Chondrocyte (in vitro differentiated cells): Measurements from ENCODE around the gene TSPAN18. TPM values are rescaled to one million over a fixed set of nuclear protein-coding genes. Genes with fewer than 3 reads are reported as not detected.

ENCODE experiments used
- DNase-seq: peaks from one replicate; pipeline ENCODE4 v3.0.0; 2021; ENCODE audit warnings: mixed read lengths, low spot score
- H3K27ac Mint-ChIP-seq: one replicate; pipeline ENCODE4 v1.8.0; 2021; ENCODE audit warnings: mild to moderate bottlenecking, moderate library complexity, mixed read lengths; ENCODE audit not compliant: unreplicated experiment
- H3K27me3 Mint-ChIP-seq: 2 replicates; pipeline ENCODE4 v1.8.0; 2021; ENCODE audit warnings: low read depth, mixed read lengths
- H3K36me3 Mint-ChIP-seq: 2 replicates; pipeline ENCODE4 v1.8.0; 2021; ENCODE audit warnings: low read depth, mixed read lengths
- H3K4me1 Mint-ChIP-seq: 2 replicates; pipeline ENCODE4 v1.8.0; 2021; ENCODE audit warnings: low read depth, mild to moderate bottlenecking, mixed read lengths
- H3K4me3 Mint-ChIP-seq: one replicate; pipeline ENCODE4 v1.8.0; 2021; ENCODE audit warnings: mild to moderate bottlenecking, moderate library complexity, mixed read lengths; ENCODE audit not compliant: unreplicated experiment
- H3K9me3 Mint-ChIP-seq: 2 replicates; pipeline ENCODE4 v1.8.0; 2021; ENCODE audit warnings: low read depth, mixed read lengths
- total RNA-seq: library from RNA; stranded (reverse); gene quantifications from 3 replicates; pipeline ENCODE4 v1.2.1, GENCODE V29; 2021
- TF ChIP-seq, protein P1 (sequence below): fragments of 200-600 bp; sonication (generic); IDR thresholded peaks from 2 replicates; pipeline ENCODE4 v1.5.0; 2021; ENCODE audit warnings: antibody characterized with exemption, mild to moderate bottlenecking, moderate library complexity

Gene TSPAN18
- total RNA-seq, 1 donor from 2014 or later: 4.0 TPM

DNA sequence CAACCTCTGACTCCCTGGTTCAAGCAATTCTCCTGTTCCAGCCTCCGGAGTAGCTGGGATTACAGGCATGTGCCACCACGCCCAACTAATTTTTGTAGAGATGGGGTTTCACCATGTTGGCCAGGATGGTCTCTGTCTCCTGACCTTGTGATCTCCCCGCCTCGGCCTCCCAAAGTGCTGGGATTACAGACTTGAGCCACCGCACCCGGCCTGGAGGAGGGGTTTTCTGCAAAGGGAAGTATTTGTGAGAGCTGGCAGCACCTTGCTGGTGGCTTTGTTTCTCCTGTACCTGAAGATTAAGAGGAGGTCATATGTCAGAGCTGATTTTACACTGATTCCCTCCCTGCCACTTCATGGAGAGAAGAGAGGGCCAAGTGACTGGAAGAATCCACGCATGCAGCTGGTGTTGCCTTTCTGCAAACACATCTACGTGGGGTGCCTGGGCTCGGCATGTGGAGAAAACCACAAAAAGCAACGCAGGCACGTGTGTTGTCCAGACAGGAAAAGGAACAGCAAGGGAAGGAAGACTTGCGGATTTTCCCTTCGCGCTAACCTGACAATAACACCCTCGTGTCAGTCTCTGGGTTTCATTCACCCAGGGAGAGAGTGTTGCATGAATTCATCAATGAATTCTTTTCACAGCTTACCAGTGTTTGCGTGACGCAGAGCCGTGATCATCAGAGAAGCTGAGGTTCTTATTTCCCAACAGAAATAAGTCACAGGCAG lies 61.9 kb downstream of the TSPAN18 start:
- Mint-ChIP-seq H3K9me3 (no peaks in the 10 kb centered on the region), H3K4me3 (no peak overlapping the region), H3K27me3 (peaks cover 27% of the 10 kb centered on the region), H3K4me1 (peaks cover 28% of the 10 kb centered on the region), H3K27ac (no peak overlapping the region), H3K36me3 (no peaks in the 10 kb centered on the region)
- TF ChIP-seq, protein P1, sequence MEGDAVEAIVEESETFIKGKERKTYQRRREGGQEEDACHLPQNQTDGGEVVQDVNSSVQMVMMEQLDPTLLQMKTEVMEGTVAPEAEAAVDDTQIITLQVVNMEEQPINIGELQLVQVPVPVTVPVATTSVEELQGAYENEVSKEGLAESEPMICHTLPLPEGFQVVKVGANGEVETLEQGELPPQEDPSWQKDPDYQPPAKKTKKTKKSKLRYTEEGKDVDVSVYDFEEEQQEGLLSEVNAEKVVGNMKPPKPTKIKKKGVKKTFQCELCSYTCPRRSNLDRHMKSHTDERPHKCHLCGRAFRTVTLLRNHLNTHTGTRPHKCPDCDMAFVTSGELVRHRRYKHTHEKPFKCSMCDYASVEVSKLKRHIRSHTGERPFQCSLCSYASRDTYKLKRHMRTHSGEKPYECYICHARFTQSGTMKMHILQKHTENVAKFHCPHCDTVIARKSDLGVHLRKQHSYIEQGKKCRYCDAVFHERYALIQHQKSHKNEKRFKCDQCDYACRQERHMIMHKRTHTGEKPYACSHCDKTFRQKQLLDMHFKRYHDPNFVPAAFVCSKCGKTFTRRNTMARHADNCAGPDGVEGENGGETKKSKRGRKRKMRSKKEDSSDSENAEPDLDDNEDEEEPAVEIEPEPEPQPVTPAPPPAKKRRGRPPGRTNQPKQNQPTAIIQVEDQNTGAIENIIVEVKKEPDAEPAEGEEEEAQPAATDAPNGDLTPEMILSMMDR: no peak
- DNase-seq: peak; percentile 52

DNA sequence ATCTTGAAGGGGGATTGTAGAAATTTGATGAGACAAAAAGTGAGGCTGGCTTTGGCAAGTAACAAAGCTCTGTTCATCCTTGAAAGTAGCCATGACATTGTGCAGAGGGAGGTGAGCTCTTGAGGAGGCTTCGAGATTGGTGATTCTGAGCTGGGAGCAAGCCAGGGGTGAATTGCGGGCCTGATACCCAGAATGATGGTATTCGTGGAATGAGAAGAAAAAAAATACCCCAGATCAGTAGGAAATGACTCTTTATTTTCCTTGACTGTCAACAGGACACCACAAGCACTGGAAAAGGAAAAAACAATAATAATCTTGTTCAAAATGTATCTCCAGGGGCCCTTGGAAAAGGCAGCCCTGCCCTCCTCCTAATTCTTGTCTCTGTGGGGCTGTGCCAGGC lies 62.7 kb downstream of the TSPAN18 start:
- Mint-ChIP-seq H3K27me3 (peaks cover 31% of the 10 kb centered on the region), H3K4me3 (no peak overlapping the region), H3K4me1 (peaks cover 21% of the 10 kb centered on the region), H3K27ac (no peak overlapping the region), H3K36me3 (no peaks in the 10 kb centered on the region), H3K9me3 (no peaks in the 10 kb centered on the region)
- TF ChIP-seq, protein P1: no peak
- no peak for DNase-seq

DNA sequence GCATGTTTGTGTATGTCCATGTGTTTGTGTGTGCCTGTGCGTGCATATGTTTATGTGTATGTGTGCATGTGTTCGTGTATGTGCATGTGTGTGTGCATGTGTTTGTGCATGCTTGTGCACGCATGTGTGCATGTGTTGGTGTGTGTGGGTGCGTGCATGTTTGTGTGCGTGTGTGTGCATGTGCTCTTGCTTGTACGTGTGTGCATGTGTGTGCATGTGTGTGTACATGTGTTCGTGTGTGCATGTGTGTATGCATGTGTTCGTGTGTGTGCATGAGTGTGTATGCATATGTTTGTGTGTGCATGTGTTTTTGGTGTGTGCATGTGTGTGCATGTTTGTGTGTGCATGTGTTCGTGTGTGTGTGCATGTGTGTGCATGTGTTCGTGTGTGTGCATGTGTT lies 63.4 kb downstream of the TSPAN18 start:
- no peak overlapping the region for H3K27ac Mint-ChIP-seq

DNA sequence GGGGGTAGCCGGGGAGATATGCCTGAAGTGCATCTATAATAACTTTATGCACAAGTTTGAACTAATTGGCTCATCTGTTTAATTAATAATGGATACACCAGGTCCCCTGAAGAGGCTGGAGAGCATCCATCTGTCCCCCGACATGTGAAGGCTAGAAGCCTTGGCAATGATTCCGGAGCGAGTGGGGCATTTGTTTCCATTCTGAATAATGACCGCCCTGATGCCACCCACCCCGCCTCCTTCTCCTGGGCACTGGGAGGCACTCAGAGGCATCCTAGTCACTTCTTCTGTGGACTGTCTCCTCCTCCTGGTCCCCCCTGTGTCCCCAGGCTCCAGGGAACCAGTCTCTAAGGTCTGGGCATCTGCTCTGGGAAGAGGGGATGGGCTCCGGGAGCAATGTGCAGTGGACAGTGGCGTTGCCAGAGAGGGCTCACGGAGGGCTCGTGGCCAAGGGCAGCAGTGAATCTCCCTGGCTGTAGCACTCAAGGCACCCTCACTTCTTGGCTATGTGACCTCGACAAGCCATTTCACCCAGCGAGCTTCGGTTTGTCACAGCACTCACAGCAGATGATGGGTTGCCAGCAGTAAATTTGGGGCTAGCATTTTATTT lies 64.7 kb downstream of the TSPAN18 start:
- TF ChIP-seq, protein P1: no peak
- H3K4me1 Mint-ChIP-seq: peaks cover 21% of the 10 kb centered on the region
- peaks cover 36% of the 10 kb centered on the region for H3K27me3 Mint-ChIP-seq
- H3K4me3 Mint-ChIP-seq: no peak overlapping the region
- H3K36me3 Mint-ChIP-seq: no peaks in the 10 kb centered on the region
- H3K9me3 Mint-ChIP-seq: no peaks in the 10 kb centered on the region
- H3K27ac Mint-ChIP-seq: no peak overlapping the region
- DNase-seq: no peak

More for the DNA sequence above, 63.4 kb downstream of the TSPAN18 start:
- no peaks in the 10 kb centered on the region for H3K9me3 Mint-ChIP-seq
- H3K27me3 Mint-ChIP-seq: peaks cover 31% of the 10 kb centered on the region
- TF ChIP-seq, protein P1: no peak
- no peak for DNase-seq
- no peaks in the 10 kb centered on the region for H3K36me3 Mint-ChIP-seq
- H3K4me3 Mint-ChIP-seq: no peak overlapping the region
- H3K4me1 Mint-ChIP-seq: peaks cover 21% of the 10 kb centered on the region

DNA sequence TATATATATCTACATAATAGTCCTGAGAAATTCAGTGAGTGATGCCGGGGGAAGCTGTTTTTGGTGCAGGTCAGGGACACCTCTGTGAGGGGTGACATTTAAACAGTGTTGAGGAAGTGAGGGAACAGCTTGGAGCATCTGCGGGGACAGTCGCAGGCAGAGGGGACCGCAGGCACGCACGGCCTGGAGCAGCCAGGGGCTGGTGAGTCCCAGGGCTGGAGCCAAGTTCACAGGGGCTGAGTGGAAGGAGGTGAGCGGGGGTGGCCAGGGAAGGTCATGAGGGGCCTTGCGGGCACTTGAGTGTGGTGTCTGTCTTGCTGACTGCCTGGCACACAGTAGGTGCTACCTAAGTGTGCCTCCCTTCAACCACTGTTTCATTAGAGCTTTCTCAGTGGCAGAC lies 65.4 kb downstream of the TSPAN18 start:
- peaks cover 21% of the 10 kb centered on the region for H3K4me1 Mint-ChIP-seq

More for the DNA sequence above, 65.4 kb downstream of the TSPAN18 start:
- TF ChIP-seq, protein P1: no peak
- no peaks in the 10 kb centered on the region for H3K9me3 Mint-ChIP-seq
- H3K4me3 Mint-ChIP-seq: no peak overlapping the region
- H3K27ac Mint-ChIP-seq: no peak overlapping the region
- no peaks in the 10 kb centered on the region for H3K36me3 Mint-ChIP-seq
- H3K27me3 Mint-ChIP-seq: peaks cover 39% of the 10 kb centered on the region
- peak; percentile 75 for DNase-seq
